Muscle layer of colon (tissue), 2 donors: Measurements from ENCODE around the gene DRAP1.

Source experiments
- H3K27ac ChIP-seq: one replicate; pipeline ENCODE4 v1.7.0; 2013; ENCODE audit warnings: low read depth, mild to moderate bottlenecking, low read length, moderate library complexity
- H3K27me3 ChIP-seq, 2 donors: one replicate each; pipeline ENCODE4 v1.7.0; 2013; ENCODE audit warnings: low read length in 2 of 2, mild to moderate bottlenecking in 2 of 2; ENCODE audit not compliant: insufficient read depth in 2 of 2, control insufficient read depth in 1 of 2
- H3K36me3 ChIP-seq: one replicate; pipeline ENCODE4 v1.7.0; 2013; ENCODE audit warnings: mild to moderate bottlenecking, low read length; ENCODE audit not compliant: insufficient read depth
- H3K4me1 ChIP-seq: one replicate; pipeline ENCODE4 v1.7.0; 2013; ENCODE audit warnings: mild to moderate bottlenecking, low read length; ENCODE audit not compliant: insufficient read depth
- H3K4me3 ChIP-seq, 2 donors: one replicate each; pipeline ENCODE4 v1.7.0; 2013; ENCODE audit warnings: low read length in 2 of 2, low read depth in 1 of 2, mild to moderate bottlenecking in 1 of 2, moderate library complexity in 1 of 2
- H3K9ac ChIP-seq: one replicate; pipeline ENCODE4 v1.7.0; 2013; ENCODE audit warnings: low read length
- H3K9me3 ChIP-seq: one replicate; pipeline ENCODE4 v1.7.0; 2013; ENCODE audit warnings: mild to moderate bottlenecking, low read length
- donor health status: abdominal sarcoma.
- donor health status: Adenocarcinoma of cecum.

DRAP1 gene

DNA sequence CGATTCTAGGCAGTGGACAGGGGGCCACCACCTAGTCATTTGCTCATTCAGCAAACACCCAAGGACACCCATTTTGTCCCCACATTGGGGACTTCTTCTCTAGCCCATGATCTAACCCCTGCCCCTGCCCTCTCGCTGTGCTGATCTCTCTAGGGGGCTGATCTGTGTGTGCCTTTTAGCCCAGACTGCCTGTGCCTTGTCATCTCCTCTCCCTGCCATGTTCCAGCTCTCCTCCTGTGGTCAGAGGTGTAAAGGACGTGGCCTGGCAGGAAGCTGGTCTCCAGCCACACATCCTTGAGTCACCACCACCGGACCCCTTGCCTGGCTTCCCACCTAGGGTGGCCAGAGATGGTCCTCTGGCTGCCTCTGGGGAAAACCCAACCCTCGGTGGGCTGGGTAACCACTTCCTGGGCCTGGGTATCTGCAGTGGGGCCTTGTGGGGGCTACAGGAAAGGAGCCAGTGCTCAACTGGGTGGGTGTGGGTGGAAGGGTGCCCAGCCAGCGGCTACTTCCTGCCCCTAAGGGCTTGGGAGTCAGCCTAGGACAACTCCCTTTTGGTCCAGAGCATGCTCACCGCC is 38.3 kb upstream of the DRAP1 start:
- no peak overlapping the region for H3K9ac ChIP-seq
- H3K27me3 ChIP-seq: no peaks in the 10 kb centered on the region
- H3K9me3 ChIP-seq: no peaks in the 10 kb centered on the region
- H3K4me3 ChIP-seq: no peak overlapping the region
- peaks cover 27% of the 10 kb centered on the region for H3K36me3 ChIP-seq
- peaks cover 10% of the 10 kb centered on the region for H3K4me1 ChIP-seq
- no peak overlapping the region for H3K27ac ChIP-seq

DNA sequence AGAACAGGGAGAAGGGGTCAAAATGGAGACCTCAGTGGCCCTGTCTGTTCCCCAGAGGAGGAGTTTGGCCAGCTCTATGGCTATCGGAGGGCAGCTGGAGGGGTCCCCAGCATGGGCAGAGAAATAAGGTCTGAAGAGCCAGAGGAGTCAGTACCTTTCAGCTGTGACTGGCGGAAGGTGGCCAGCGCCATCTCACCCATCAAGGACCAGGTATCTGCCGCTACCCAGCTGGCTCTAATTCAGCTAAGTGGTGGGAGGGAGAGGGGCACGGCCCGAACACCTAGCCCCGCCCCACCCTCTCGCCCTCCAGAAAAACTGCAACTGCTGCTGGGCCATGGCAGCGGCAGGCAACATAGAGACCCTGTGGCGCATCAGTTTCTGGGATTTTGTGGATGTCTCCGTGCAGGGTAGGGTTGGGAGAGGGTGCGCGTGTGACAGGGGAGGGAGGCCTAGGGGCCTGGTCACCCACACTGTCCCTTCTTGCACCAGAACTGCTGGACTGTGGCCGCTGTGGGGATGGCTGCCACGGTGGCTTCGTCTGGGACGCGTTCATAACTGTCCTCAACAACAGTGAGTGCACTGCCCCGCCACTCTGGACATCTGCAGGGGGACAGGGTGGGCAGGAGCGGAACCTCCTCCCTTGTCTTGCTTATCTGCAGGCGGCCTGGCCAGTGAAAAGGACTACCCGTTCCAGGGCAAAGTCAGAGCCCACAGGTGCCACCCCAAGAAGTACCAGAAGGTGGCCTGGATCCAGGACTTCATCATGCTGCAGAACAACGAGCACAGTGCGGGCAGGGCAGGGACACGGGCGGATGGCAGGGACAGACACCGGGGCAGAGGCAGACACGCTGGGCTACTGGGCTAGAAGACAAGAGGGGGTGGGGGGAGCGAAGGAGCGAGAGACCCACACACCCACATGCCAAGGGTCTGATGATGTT is 36.8 kb upstream of the DRAP1 start:
- Histone ChIP-seq H3K4me1 (peaks cover 19% of the 10 kb centered on the region), H3K4me3 (no peak overlapping the region), H3K9me3 (no peaks in the 10 kb centered on the region), H3K27ac (no peak overlapping the region), H3K9ac (no peak overlapping the region), H3K27me3 (no peaks in the 10 kb centered on the region), H3K36me3 (peaks cover 37% of the 10 kb centered on the region)

DNA sequence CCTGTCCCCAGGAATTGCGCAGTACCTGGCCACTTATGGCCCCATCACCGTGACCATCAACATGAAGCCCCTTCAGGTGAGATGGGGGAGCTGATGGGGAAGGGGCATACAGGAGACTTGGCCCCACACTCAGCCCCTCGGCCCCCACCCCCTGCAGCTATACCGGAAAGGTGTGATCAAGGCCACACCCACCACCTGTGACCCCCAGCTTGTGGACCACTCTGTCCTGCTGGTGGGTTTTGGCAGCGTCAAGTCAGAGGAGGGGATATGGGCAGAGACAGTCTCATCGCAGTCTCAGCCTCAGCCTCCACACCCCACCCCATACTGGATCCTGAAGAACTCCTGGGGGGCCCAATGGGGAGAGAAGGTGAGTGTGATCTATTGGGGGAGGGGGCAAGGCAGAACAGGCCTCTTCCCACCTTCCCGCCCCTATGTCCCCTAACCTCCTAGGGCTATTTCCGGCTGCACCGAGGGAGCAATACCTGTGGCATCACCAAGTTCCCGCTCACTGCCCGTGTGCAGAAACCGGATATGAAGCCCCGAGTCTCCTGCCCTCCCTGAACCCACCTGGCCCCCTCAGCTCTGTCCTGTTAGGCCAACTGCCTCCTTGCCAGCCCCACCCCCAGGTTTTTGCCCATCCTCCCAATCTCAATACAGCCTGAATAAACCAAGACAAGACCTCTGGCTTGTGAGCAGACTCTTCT is 36.0 kb upstream of the DRAP1 start:
- Histone ChIP-seq H3K4me1 (peaks cover 24% of the 10 kb centered on the region), H3K36me3 (peaks cover 37% of the 10 kb centered on the region)

DNA sequence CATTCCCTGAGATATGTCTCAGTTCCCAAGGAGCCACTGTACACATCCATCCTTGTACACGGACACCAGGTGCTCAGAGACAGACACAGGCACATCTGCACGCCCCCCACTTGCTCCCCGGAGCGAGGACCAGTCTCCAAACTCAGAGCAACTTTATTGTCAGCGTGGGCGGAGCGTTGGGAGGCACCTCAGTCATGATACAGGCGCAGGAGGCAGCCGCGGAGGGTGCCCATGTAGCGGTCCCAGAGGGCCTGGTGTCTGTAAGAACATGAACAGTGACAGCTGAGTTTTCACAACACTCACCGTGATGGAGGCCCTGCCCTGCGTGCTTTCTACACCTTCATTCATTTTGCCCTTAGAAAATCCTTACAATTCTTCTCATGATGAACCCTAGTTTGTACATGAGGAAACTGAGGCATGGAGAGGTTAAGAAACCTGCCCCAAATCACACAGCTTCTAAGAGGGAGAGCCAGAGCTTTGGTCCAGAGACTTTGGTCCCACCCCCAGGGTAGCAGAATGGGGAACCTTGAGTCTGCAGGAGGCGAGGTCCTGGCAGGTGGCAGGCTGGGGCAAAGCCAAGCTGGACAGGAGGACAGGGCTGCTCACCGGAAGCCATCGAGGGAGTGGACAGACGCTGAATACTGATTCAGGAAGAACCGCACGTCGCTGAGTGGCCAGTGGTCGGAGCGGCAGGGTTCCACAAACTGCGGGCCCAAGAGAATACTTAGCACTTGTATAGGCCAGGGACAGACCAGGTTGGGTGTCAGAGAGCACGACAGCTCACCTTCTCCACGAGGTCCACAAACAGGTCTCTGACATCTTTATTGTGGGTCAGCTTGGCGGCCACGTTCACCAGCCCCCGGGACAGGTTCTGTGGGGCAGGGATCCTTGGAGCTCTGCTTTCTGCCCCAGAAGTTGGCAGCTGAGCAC is 35.2 kb upstream of the DRAP1 start:
- H3K9ac ChIP-seq: no peak overlapping the region
- peaks cover 29% of the 10 kb centered on the region for H3K4me1 ChIP-seq
- H3K27me3 ChIP-seq: no peaks in the 10 kb centered on the region
- H3K36me3 ChIP-seq: peaks cover 37% of the 10 kb centered on the region
- H3K4me3 ChIP-seq: no peak overlapping the region
- H3K27ac ChIP-seq: no peak overlapping the region
- no peaks in the 10 kb centered on the region for H3K9me3 ChIP-seq

More for the DNA sequence above, 36.0 kb upstream of the DRAP1 start:
- H3K27me3 ChIP-seq: no peaks in the 10 kb centered on the region
- no peak overlapping the region for H3K27ac ChIP-seq
- H3K4me3 ChIP-seq: no peak overlapping the region
- no peak overlapping the region for H3K9ac ChIP-seq
- no peaks in the 10 kb centered on the region for H3K9me3 ChIP-seq

DNA sequence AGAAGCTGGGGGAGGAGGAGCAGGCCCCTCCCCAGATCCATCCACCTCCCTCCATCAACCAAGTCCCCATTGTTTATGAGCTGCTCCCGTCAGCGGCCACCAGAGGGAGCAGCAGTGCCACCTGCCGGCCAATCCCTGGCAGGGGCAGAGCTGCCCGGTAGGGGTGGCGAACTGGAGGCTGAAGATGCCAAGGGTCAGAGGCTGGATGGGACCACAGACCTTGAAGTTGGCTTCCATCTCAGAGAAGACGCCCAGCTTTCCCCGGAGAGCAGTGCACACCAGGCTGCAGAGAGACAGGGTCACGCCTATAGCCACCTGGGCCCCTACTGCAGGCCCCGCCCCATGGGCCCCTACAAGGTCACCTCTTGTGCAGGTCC is 34.5 kb upstream of the DRAP1 start:
- peaks cover 37% of the 10 kb centered on the region for H3K36me3 ChIP-seq

DNA sequence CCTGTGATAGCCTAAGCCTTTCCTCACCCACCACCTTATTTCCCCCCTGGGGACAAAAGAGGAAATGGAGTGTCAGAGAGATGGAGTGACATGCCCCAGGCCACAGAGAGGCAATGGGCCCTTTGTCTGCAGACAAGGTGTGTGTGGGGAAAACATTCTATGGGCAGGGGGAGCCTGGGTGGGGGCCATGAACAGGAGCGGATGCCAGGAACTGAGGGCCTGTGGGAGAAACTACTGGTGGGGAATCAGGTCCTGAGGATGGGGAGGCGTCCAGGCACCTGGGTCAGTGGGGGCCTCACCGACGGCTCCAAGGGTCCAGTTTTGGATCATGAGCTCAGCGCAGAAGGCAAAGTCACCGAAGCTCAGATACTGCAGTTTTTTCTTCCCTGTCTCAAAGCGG is 34.0 kb upstream of the DRAP1 start:
- peaks cover 41% of the 10 kb centered on the region for H3K4me1 ChIP-seq
- no peak overlapping the region for H3K27ac ChIP-seq
- no peaks in the 10 kb centered on the region for H3K27me3 ChIP-seq
- H3K9me3 ChIP-seq: no peaks in the 10 kb centered on the region
- no peak overlapping the region for H3K4me3 ChIP-seq
- no peak overlapping the region for H3K9ac ChIP-seq
- H3K36me3 ChIP-seq: peaks cover 37% of the 10 kb centered on the region

More for the DNA sequence above, 34.5 kb upstream of the DRAP1 start:
- Histone ChIP-seq H3K9ac (no peak overlapping the region), H3K4me3 (no peak overlapping the region), H3K9me3 (no peaks in the 10 kb centered on the region), H3K4me1 (peaks cover 36% of the 10 kb centered on the region), H3K27me3 (no peaks in the 10 kb centered on the region), H3K27ac (no peak overlapping the region)

DNA sequence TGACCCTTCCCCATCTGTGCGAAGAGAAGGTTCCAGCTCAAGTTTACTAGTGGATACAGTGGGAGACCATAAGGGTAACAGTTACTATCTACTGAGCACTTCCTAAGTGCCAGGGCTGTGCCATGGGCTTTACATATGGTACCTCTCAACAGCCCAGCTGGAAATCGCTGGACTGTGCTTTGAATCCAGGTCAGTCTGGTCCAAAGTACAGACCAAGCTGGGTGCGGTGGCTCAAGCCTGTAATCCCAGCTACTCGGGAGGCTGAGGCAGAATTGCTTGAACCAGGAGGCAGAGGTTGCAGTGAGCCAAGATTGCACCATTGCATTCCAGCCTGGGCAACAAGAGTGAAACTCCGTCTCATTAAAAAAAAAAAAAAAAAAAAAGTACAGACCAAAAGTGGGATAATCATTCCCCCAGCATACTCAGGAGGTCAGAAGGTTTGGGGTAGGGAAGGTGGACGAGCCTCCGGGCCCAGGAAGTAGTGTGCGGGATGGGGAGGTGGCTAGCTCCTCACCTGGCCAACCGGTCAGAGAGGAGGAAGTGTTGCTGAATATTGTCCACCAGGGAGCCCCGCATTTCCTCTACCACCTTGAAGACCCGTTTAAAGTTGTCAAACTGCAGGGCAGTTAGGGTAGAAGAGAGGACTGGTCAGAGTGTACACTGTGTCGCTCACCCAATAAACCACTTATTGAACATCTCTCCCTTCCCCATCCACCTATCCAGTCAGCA is 33.3 kb upstream of the DRAP1 start:
- Histone ChIP-seq H3K27ac (no peak overlapping the region), H3K36me3 (peaks cover 37% of the 10 kb centered on the region), H3K27me3 (no peaks in the 10 kb centered on the region)

DNA sequence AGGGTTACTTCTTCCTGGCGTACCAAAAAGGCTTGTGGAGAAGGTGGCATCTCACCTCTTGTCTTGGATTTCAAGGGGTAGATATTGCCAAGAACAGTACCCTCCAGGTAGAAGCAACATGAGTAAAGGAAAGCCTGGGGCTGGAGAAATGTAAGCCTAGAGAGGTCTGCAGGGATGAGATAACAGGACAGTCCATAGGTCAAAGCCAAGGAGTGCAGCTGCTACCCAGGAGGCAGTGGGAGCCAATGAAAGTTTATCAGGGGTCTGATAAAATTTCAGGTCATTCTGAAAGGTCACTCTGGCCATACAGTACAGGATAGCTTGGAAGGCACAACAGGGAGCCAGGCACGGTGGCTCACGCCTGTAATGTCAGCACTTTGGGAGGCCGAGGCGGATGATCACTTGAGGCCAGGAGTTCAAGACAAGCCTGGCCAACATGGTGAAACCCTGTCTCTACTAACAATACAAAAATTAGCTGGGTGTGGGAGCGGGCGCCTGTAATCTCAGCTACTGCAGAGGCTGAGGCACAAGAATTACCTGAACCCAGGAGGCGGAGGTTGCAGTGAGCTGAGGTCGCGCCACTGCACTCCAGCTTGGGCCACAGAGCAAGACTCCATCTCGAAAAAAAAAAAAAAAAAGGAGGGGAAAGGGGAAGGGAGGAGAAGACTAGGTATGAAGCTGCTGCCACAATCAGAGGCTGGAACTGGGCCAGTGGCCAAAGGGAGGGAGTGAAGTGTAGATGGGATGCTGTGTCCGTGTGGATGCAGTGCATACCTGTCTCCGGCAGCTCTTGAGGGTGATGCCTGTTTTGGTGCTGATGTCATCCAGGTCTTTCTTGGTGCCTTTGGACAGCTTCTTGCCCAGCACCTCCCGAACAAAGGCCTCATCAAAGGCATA is 32.2 kb upstream of the DRAP1 start:
- Histone ChIP-seq H3K36me3 (peaks cover 37% of the 10 kb centered on the region), H3K9me3 (no peaks in the 10 kb centered on the region), H3K9ac (peak overlapping the region; percentile 23), H3K4me1 (peaks cover 45% of the 10 kb centered on the region), H3K4me3 (peak overlapping the region in 1 of 2 donors; percentile 52), H3K27ac (peak overlapping the region; percentile 99), H3K27me3 (no peaks in the 10 kb centered on the region)

More for the DNA sequence above, 33.3 kb upstream of the DRAP1 start:
- H3K9ac ChIP-seq: no peak overlapping the region
- peaks cover 41% of the 10 kb centered on the region for H3K4me1 ChIP-seq
- H3K9me3 ChIP-seq: no peaks in the 10 kb centered on the region
- no peak overlapping the region for H3K4me3 ChIP-seq

DNA sequence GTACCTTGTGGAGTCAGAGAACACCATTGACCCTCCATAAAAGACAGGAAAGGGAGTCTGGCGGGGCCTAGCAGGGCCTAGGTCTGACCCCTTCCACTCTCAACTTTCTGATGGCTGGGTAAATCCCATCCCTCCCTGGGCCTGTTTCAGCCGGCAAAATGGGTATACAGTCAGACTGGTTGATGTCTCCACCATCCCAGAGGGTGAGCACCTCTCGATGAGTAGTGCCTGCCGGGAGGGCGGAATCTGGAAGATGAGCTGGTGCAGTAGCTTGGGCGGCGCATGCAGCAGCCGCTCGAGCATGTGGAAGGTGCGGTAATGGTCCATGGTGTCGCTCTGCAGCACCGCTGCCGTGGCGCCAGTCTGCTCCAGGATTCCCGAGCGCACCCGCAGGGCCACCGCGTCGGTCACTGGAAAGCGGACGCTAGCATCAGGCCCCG is 31.5 kb upstream of the DRAP1 start:
- H3K9me3 ChIP-seq: no peaks in the 10 kb centered on the region
- H3K36me3 ChIP-seq: peaks cover 36% of the 10 kb centered on the region
- peak overlapping the region; percentile 52 to 84 for H3K4me3 ChIP-seq
- H3K27me3 ChIP-seq: no peaks in the 10 kb centered on the region
- peaks cover 51% of the 10 kb centered on the region for H3K4me1 ChIP-seq
- H3K9ac ChIP-seq: peak overlapping the region; percentile 23
- H3K27ac ChIP-seq: peak overlapping the region; percentile 99
